K562 treated with DMSO at 1 percent for 4 hours (cell line): ENCODE results near the gene NAGK. TPM values are rescaled to one million over a fixed set of nuclear protein-coding genes. Genes with fewer than 3 reads are reported as not detected.

Source experiments
- total RNA-seq: library from RNA; unstranded; fragments of 300-600 nt; gene quantifications from 2 replicates; pipeline ENCODE4 v1.2.3, GENCODE V29; 2022; ENCODE audit not compliant: insufficient read depth

The NAGK gene
- 35.1 and 58.0 TPM in 2 replicates for total RNA-seq

GRCh38 chr2:71068218-71069035 lies at the start of gene NAGK:
TSS of gene NAGK (plus strand) at chr2:71068648. CDS start at chr2:71068684, 36 bp downstream.

Other genes with a start within 250 kb of the NAGK start
- gene CLEC4F, start 248.0 kb upstream of the NAGK start, total RNA-seq = not detected in 2 replicates
- not detected in 2 replicates for gene CD207, start 232.8 kb upstream of the NAGK start, total RNA-seq
- gene VAX2, start 168.1 kb upstream of the NAGK start, total RNA-seq = not detected in 2 replicates
- not detected in 2 replicates for gene ATP6V1B1, start 132.7 kb upstream of the NAGK start, total RNA-seq
- not detected in 2 replicates for gene ANKRD53, start 90.0 kb upstream of the NAGK start, total RNA-seq
- 52.8 and 61.7 TPM in 2 replicates for gene TEX261, start 73.8 kb upstream of the NAGK start, total RNA-seq
- 15.1 and 16.5 TPM in 2 replicates for gene MCEE, start 61.6 kb downstream of the NAGK start, total RNA-seq
- gene MPHOSPH10, start 62.0 kb downstream of the NAGK start, total RNA-seq = 16.9 and 20.2 TPM in 2 replicates
- 0.42 and 0.51 TPM in 2 replicates for gene PAIP2B, start 158.5 kb downstream of the NAGK start, total RNA-seq